Erythroblast (primary cell): Measurements from ENCODE around the gene PDE6G.

Experiments used
- DNase-seq, 2 experiments: peaks; one replicate each; lab custom pipeline; 2025; lab: John Stamatoyannopoulos, UW
- GATA1 ChIP-seq: IDR thresholded peaks from 2 replicates; pipeline ENCODE4 v1.6.1; 2011; ENCODE audit warnings: low read depth, mild to moderate bottlenecking, control low read depth, low read length, moderate library complexity
- POLR2A ChIP-seq: IDR thresholded peaks from 2 replicates; pipeline ENCODE4 v1.6.1; 2011; ENCODE audit warnings: mild to moderate bottlenecking, low read length

The PDE6G gene

GRCh38 chr17:81656118-81656743 lies at the start of gene PDE6G:
TSS of gene PDE6G (minus strand) at chr17:81656542. CDS start at chr17:81653305, 3,237 bp downstream.
- DNase-seq, result peak; percentile 36 to 55
- TF ChIP-seq GATA1, result no peak

GRCh38 chr17:81705518-81706231 lies 49.3 kb upstream of the PDE6G start:
- TF ChIP-seq POLR2A, result no peak
- TF ChIP-seq GATA1, result no peak
- DNase-seq, result no peak

- peak; percentile 60 to 63 for DNase-seq
- TF ChIP-seq POLR2A (no peak), GATA1 (no peak)
Measured at GRCh38 chr17:81703747-81704654, 47.7 kb upstream of the PDE6G start.

GRCh38 chr17:81702934-81703746 lies 46.8 kb upstream of the PDE6G start, which contains the start of gene MRPL12:
TSS of gene MRPL12 (plus strand) at chr17:81703367. CDS start at chr17:81703502, 135 bp downstream.
- TF ChIP-seq GATA1 (no peak), POLR2A (peak; percentile 93)
- DNase-seq, result peak; percentile 94 to 95

GRCh38 chr17:81701288-81702071 lies 45.1 kb upstream of the PDE6G start:
- DNase-seq, result peak; percentile 72 to 73
- TF ChIP-seq POLR2A (no peak), GATA1 (no peak)

- TF ChIP-seq GATA1 (no peak), POLR2A (no peak)
- no peak for DNase-seq
Measured at GRCh38 chr17:81700353-81701287, 44.3 kb upstream of the PDE6G start.

- no peak for TF ChIP-seq GATA1
- no peak for TF ChIP-seq POLR2A
- DNase-seq, result no peak
Measured at GRCh38 chr17:81697261-81698044, 41.1 kb upstream of the PDE6G start.

- no peak for TF ChIP-seq GATA1
- no peak for TF ChIP-seq POLR2A
- DNase-seq, result no peak
Measured at GRCh38 chr17:81696218-81696941, 40.0 kb upstream of the PDE6G start.

- DNase-seq, result no peak
- TF ChIP-seq GATA1, result no peak
- no peak for TF ChIP-seq POLR2A
Measured at GRCh38 chr17:81695801-81696200, 39.5 kb upstream of the PDE6G start.

- TF ChIP-seq POLR2A (no peak), GATA1 (no peak)
- DNase-seq, result no peak
Measured at GRCh38 chr17:81695211-81695610, 38.9 kb upstream of the PDE6G start.
